GM19238 (cell line): Measurements from ENCODE around the gene ZNF343.
"Not testable (repeated sequence)": the region's sequence is repeated elsewhere in the genome, so short reads cannot be mapped to it uniquely, and the experiment has no call there.

Experiments used
- DNase-seq: peaks from one replicate; pipeline ENCODE4 v3.0.0; 2011; ENCODE audit warnings: low spot score; ENCODE audit not compliant: insufficient read length

ZNF343 gene

DNA sequence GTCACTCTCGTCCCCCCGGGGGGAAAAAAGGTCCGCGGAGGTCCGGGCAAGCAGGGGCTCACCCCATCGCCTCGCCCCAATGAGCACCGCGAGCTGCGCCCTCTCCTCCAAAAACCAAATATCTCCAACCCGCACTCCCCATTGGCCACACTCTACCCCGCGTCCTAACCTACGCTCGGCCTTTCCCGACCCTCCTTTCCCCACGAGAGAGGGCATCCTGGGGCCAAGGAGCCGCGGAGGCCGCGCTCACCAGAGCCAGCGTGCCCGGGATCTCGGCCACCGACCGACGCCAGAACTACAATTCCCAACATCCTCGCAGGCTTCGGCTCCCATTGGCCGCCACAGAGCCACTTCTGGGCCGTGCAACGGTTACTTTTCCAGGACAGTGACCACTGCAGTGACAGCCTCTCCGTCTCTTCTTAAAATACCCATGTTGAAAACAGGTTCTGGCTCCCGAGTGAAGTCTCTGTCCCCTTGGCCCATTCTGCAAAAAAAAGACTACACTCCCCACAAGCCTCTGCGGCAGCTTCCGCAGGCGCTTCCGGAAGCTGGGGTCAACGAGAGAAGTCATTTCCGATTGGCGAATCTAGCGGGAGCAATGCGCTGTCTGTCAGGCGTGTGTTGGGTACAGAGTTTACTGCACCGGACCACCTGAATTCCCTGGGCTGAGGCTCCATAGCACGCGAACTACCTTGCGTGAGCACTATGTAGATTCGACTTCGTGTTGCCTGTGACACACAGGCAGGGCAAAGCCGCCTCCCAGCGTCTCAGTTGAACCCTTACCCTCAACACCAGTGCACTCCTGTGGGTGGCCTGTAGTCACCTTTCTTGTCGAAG is at the start of gene ZNF343:
Gene ZNF343 (minus strand): TSS at position 285 of the 837 bp plus-strand sequence. CDS start 15,020 bp downstream, outside the sequence.
- DNase-seq: peak; percentile 81

DNA sequence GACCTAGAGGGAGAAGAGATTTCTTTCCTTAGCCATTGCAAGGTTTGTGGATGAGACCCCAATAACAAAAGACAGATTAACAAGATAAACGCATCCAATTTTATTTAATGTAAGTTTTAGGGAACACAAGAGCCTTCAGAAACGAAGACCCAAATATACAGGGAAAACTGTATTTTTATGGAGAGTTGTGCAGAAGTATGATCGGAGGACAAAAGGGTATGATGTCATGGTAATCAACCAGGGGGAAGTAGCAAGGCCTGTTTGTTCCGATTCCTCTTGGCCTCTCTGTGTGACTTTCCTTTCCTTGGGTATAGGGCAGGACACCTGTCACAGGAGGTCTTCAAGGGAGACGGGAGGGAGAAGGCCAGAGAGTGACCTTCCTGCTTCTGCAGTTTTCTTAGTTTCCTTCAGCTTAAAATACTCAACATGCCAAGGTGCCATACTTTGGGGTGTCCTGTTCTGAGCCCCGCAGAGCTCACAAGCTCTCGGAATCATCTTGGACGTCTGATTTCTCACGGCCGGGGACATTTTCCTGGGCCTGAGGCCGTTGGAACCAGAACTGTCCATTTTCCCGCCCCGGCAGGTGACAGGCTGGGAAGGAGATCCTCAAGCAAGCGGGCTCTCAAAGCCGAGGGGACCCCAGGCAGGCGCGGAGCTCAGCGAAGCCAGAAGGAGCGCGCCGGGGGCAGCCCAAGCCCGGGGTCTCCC is 49.3 kb upstream of the ZNF343 start:
- no peak for DNase-seq

DNA sequence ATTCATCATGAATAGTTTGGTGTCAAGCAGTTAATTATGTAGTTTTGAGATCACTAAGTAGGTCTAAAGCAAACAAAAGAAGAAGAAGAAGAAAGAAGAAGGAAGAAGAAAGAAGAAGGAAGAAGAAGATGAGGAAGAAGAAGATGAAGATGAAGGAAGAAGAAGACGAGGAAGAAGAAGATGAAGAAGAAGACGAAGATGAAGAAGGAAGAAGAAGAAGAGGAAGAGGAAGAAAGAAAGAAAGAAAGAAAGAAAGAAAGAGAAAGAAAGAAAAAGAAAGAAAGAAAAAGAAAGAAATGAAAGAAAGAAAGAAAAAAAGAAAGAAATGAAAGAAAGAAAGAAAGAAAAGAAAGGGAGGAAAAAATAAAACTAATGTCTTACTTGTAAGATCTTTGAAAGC is 36.9 kb upstream of the ZNF343 start:
- DNase-seq: no peak

DNA sequence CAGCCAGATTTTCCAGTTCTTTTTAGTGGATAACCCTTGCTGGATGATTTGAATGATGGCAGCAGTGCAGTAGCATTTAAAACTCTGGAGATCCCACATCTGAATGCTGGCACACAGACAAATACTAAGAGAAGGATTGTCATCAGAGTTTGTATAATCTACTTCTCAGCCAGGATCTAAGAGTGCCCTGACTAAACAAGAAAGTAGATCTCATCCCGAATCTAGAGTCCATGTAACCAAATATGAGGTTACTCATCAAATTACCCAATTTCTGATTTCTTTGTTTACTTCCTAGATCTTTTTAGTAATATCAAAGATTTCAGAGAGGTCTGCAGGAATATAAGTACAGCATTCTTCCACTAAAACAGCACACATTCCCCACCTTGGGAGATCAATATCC is 35.5 kb upstream of the ZNF343 start:
- no peak for DNase-seq

DNA sequence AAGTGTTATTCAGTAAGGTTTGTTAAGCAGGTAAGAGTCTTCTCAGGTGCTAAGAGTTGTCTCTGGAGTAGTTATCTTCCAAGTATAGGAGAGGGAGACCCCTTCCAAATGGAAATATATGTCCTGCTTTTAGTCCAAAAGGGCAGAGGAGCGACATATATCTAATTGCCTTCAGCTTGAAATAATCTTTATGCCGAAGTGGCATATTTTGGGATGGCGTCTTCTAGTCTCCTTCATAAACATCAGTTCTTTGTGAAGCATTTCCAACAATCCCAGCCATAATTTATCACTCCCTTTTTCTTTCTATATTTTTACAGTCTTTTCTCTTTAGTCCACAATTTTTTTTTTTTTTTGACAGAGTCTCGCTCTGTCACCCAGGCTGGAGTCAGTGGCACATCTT is 33.6 kb upstream of the ZNF343 start:
- DNase-seq: no peak

GRCh38 chr20:2541940-2542339 is 33.2 kb upstream of the ZNF343 start:
- DNase-seq: no peak

- no peak for DNase-seq
These were observed 30.4 kb upstream of the ZNF343 start for GRCh38 chr20:2538931-2539720.

GRCh38 chr20:2538356-2538755 is 29.6 kb upstream of the ZNF343 start:
- DNase-seq: no peak

- DNase-seq: no peak
These were observed 28.4 kb upstream of the ZNF343 start for GRCh38 chr20:2537101-2537500.

DNA sequence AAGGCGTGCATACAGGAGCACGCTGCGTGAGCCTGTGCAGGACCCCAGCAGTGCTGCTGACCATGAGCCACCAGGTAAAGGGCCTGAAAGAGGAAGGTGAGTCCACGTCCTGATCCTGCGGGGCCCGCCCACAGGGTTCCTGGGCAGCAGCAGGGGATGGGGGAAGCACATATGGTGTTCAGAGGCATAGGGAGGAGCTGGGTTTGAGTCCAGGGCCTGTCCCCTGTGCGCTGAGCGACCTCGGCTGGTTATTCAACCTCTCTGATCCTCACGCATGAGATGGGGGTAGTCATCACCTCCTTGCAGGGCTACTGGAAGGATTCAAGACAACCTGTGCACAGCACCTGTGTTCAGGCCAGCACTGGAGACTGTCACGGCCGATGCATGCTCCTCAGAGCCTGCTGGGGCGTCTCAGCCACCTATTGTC is 27.9 kb upstream of the ZNF343 start, which contains the start of gene TMC2:
Gene TMC2 (plus strand): TSS at position 14 of the 427 bp plus-strand sequence. CDS start 49 bp downstream, at position 63.
- DNase-seq: no peak

- DNase-seq: no peak
These were observed 27.2 kb upstream of the ZNF343 start for GRCh38 chr20:2535711-2536559.

DNA sequence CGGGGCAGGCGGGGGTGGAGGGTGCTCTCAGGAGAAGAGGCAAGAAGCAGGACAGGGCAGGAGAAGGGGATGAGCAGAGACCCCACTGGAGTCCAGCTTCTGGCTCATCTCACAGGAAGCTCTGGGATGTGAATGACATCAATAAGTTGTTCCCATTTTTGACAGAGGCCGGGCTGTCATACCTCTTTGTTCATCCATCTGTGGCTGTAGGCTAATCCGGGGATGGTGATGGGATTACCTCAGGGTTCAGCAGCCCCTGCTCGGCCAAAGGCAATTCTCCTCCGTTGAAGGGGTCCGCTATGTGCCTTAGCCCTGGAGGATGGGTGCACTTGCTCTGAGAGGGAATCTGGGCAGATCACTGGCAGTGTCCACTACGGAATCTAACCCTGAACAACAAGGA is 24.4 kb upstream of the ZNF343 start:
- no peak for DNase-seq

DNA sequence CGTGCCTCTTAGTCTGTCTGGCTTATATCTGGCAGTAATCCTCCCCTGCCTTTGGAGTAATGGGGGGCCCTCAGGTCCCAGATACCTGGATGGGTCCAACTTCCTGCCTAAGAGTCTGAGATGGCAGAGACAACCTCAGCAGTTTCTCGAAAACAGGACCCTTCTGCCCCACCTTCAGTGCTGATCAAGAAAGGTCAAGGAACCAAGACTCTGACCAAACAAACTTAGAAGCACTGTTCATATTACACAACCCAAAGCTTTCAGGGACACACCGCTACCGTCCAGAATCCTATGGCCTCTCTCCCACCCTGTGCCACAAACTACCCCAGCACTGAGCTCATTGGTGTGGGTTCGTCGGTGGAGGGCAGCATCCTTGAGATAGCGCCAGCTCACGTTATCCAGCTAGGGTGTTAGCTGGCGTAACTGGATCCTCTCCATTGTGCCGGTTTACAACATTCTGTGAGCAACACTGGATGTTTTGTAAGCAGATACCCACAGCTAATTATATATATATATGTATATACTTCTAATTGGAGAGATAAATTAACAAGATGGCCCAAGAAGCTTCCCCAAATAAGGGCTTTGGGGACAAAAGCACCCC is 20.1 kb upstream of the ZNF343 start:
- no peak for DNase-seq

DNA sequence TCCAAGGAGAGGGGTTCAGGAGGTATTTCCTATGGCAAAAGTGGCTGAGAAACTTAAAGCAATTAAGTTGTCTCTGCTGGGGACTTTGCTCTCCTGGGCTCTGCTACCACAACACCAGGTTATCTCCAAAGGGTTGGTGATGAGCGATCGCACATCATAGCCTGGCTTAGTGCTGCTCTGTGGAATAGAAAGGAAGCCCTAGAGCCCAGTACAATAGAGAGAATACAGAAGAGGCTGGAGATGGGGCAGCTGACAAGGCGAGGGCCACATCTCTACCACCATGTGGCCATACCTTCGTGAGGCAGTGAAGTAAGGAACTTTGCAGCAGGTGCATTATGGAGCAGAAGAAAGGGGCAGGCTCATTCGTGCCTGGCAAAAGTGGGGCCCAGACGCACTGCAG is 19.0 kb upstream of the ZNF343 start:
- no peak for DNase-seq

GRCh38 chr20:2526218-2526583 is 17.5 kb upstream of the ZNF343 start:
- DNase-seq: not testable (repeated sequence)

GRCh38 chr20:2524709-2525506 is 16.2 kb upstream of the ZNF343 start:
- peak; percentile 30 for DNase-seq

- peak; percentile 80 for DNase-seq
These were observed 15.4 kb upstream of the ZNF343 start for GRCh38 chr20:2523919-2524708.

- not testable (repeated sequence) for DNase-seq
These were observed 14.2 kb upstream of the ZNF343 start for GRCh38 chr20:2522826-2523429.
